Stimulated activated CD8-positive, alpha-beta memory T cell treated with anti-CD3 and anti-CD28 coated beads, Interleukin-12 subunit alpha, Interleukin-12 subunit beta, amount 100 ng/mL, for 1 hour (primary cell): Measurements from ENCODE around the gene SCAMP5.

Experiments used
- DNase-seq: peaks from one replicate; pipeline ENCODE4 v3.0.0-alpha.2; 2020; ENCODE audit warnings: low read depth

Gene SCAMP5

DNA sequence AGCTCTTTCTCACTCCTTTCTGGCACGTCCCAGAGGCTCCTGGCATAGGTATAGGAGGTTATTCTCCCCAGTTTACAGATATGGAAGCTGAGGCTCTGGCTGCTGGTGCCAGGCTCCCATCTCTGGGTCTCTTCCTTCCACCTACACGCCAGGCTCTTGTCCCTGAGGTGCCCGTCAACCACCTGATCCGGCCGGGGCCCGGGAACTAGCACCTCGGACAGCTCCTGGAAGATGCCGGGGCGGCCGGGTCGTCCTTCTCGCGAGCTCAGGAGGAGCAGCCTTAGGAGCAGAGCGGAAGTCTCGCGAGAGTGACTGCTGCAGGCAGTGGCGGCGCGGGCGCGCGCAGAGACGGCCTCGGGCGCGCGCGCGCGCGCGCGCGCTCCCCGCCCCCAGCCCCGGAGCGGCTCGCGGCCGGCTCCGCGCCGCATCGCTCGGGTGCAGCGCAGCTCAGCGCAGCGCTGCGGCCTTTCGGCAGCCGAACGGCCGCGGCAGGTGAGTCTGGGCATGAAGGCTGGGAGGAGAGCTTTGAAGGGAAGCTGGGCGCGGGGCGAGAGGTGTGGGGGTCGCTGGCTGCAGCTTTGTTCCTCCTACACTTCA is at the start of gene SCAMP5:
Gene SCAMP5 (plus strand): TSS at position 382 of the 597 bp plus-strand sequence. CDS start 16,277 bp downstream, outside the sequence.
- peak; percentile 77 for DNase-seq

DNA sequence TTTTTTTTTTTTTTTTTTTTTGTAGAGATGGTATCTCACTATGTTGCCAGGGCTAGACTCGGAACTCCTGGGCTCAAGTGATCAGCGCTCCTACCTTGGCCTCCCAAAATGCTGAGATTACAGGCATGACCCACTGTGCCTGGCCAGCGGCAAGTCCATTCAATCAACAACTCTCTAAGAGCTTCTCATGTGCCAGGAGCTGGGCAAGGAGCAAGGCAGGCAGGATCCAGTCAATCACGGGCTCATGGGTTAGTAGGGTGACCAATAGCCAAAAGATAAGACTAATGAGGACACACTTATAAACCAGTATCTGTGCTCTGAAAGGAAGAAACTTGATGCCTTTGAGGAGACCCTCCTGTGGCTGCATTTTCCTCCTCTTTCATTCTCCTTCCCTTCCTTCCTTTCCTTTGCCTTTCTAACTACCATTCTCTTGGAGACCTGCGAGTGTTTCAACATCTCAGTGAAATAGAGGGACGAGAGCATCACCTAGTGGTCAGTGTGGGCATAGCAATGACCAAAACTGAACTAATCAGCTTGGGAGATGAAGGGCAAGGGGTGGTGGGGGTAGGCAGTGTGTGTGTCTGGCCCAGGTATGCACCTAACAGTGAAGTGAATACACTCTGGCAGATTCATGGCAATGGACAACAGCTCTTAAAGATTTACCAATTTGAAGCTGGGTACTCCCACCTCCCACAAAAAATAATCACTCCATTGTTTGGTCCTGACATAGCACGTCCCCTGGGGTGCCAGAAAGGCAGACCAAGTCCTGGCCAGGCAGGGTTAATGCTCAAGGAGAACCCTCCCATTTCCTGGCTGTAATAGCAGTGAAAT is 45.1 kb upstream of the SCAMP5 start:
- peak; percentile 75 for DNase-seq

DNA sequence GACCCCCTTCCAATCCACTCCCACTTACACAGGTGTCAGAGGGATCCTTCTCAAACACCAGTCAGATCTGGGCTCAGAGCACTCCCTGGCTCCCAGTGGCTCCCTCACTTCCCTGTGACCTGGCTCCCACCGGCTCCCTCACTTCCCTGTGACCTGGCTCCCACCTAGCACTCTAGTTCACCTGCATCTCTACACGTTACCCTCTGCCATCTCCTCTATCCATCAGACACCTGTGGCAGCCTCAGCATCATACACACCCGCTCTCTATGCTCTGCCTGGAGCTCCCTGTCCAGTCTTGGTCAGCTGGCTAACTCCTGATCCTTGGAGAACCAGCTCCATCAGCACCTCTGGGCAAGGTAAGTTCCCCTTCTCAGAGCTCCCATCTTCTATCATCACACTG is 44.4 kb upstream of the SCAMP5 start:
- DNase-seq, result no peak

GRCh38 chr15:74954515-74954914 is 40.8 kb upstream of the SCAMP5 start:
- no peak for DNase-seq

DNA sequence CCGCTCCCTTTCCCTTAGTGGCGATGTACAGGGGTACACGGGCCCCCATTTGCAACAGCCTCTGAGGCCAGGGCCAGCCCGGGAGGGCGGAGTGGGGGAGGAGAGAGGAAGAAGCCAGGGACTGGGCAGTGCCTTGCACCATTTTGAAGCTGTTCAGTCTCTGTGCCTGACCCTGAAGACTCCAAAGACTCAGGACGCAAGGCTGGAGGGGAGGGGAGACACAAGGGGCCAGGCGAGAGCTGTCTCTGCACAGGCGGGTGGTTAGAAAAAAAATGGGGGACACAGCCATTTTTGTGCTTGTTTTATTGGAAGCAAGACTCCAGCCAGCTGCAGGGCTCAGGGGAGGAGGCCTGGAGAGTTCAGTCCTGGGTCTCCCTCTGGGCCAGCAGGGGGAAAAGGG is 40.3 kb upstream of the SCAMP5 start:
- DNase-seq, result no peak

- DNase-seq, result peak; percentile 27
Observed at GRCh38 chr15:74955796-74956647, 39.3 kb upstream of the SCAMP5 start.

GRCh38 chr15:74956648-74957475 is 38.5 kb upstream of the SCAMP5 start, which contains the start of gene RPP25:
TSS of gene RPP25 (minus strand) at chr15:74956772. CDS start at chr15:74956583, 189 bp downstream.
- DNase-seq, result peak; percentile 51

GRCh38 chr15:74957476-74958035 is 37.8 kb upstream of the SCAMP5 start:
- no peak for DNase-seq

GRCh38 chr15:74958320-74958907 is 36.9 kb upstream of the SCAMP5 start:
- no peak for DNase-seq

GRCh38 chr15:74958908-74959585 is 36.3 kb upstream of the SCAMP5 start:
- DNase-seq, result no peak

GRCh38 chr15:74959586-74959939 is 35.8 kb upstream of the SCAMP5 start:
- DNase-seq, result no peak

GRCh38 chr15:74960286-74960685 is 35.1 kb upstream of the SCAMP5 start:
- no peak for DNase-seq

GRCh38 chr15:74960995-74961588 is 34.3 kb upstream of the SCAMP5 start:
- no peak for DNase-seq

DNA sequence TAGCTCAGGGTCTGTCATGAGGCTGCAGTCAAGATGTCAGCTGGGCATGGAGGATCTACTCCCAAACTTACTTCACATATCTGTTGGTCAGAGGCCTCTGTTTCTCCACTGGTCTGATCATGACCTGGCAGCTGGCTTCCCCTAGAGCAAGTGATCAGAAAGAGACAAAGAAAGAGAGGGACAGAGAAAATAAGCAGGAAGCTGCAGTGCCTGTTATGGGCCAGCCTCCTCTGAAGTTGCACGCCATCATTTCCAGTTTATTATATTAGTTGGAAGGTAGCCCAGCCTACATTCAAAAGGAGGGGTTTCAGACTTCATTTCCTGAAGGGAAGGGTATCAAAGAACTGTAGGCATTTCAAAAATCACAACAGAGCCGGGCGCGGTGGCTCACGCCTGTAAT is 33.7 kb upstream of the SCAMP5 start:
- DNase-seq, result no peak

DNA sequence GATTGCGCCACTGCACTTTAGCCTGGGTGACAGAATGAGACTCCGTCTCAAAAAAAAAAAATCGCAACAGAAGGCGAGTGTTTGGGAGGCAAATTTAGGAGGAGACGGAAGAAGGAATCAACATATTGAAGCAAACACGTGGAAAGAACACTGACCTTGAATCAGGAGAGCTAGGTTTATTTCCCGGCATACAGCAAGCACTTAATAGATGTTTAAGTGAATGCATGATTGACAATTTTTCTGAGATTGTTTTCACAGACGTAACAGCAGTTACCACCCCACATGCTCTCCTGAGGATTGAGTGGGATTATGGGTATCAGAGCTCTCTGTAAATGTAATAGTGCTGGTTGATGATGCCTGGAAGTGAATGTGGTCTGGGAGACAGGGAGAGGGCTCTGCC is 33.1 kb upstream of the SCAMP5 start:
- no peak for DNase-seq

- no peak for DNase-seq
Observed at GRCh38 chr15:74962671-74963070, 32.7 kb upstream of the SCAMP5 start.

GRCh38 chr15:74963213-74963612 is 32.1 kb upstream of the SCAMP5 start:
- DNase-seq, result no peak

GRCh38 chr15:74964794-74965193 is 30.6 kb upstream of the SCAMP5 start:
- no peak for DNase-seq

GRCh38 chr15:74967670-74968069 is 27.7 kb upstream of the SCAMP5 start:
- no peak for DNase-seq

- no peak for DNase-seq
Observed at GRCh38 chr15:74976159-74976558, 19.2 kb upstream of the SCAMP5 start.
